GM12878 (cell line): ENCODE results near the gene TRIM50.

Experiments used
- CBFB ChIP-seq: IDR thresholded peaks from 2 replicates; pipeline ENCODE4 v1.6.1; 2016; ENCODE audit warnings: antibody characterized with exemption, low read depth
- CBX5 ChIP-seq: sonication (generic); IDR thresholded peaks from 2 replicates; pipeline ENCODE4 v1.6.1; 2016; ENCODE audit warnings: low read depth, moderate library complexity, mild to moderate bottlenecking, inconsistent platforms
- CHD2 ChIP-seq: IDR thresholded peaks from 2 replicates; pipeline ENCODE4 v1.6.1; 2011; ENCODE audit warnings: low read depth, low read length, improper control_type of control experiment, borderline replicate concordance
- CTCF ChIP-seq, 3 experiments: IDR thresholded peaks in 2 of 3; conservative IDR thresholded peaks in 1 of 3; 2 replicates each; pipeline ENCODE4 v1.5.1; 2011; ENCODE audit warnings: low read depth in 3 of 3, low read length in 3 of 3, mild to moderate bottlenecking in 3 of 3, control low read depth in 2 of 3, moderate library complexity in 2 of 3, inconsistent platforms in 1 of 3, mixed read lengths in 1 of 3; ENCODE audit not compliant: control insufficient read depth in 2 of 3, insufficient read depth in 1 of 3; ENCODE audit errors: extremely low read depth in 1 of 3
- EP300 ChIP-seq, 2 experiments: fragments of 150-350 bp in 1 of 2; IDR thresholded peaks; 2 replicates each; pipeline ENCODE4 v1.6.1; 2011 to 2012; ENCODE audit warnings: low read depth in 2 of 2, low read length in 2 of 2, borderline replicate concordance in 1 of 2, improper control_type of control experiment in 1 of 2, inconsistent platforms in 1 of 2; ENCODE audit not compliant: control insufficient read depth in 1 of 2
- NFYB ChIP-seq: IDR thresholded peaks from 2 replicates; pipeline ENCODE4 v1.6.1; 2011; ENCODE audit warnings: low read depth, mild to moderate bottlenecking, low read length, improper control_type of control experiment, moderate library complexity; ENCODE audit not compliant: insufficient read depth
- PAX8 ChIP-seq: fragments of 450-650 bp; IDR thresholded peaks from 2 replicates; pipeline ENCODE4 v1.6.1; 2017; ENCODE audit warnings: mild to moderate bottlenecking, moderate library complexity
- PBX3 ChIP-seq: IDR thresholded peaks from 2 replicates; pipeline ENCODE4 v1.6.1; 2011; ENCODE audit warnings: mild to moderate bottlenecking, low read depth, low read length, moderate library complexity; ENCODE audit not compliant: insufficient replicate concordance
- POLR2A ChIP-seq: IDR thresholded peaks from 2 replicates; pipeline ENCODE4 v1.6.1; 2011; ENCODE audit warnings: low read depth, mild to moderate bottlenecking, low read length
- RCOR1 ChIP-seq: conservative IDR thresholded peaks from 2 replicates; pipeline ENCODE4 v1.6.1; 2012; ENCODE audit warnings: low read depth, low read length, improper control_type of control experiment
- REST ChIP-seq: IDR thresholded peaks from 2 replicates; pipeline ENCODE4 v1.6.1; 2012; ENCODE audit warnings: mild to moderate bottlenecking, low read depth, low read length
- RFX5 ChIP-seq: IDR thresholded peaks from 2 replicates; pipeline ENCODE4 v1.6.1; 2011; ENCODE audit warnings: low read depth, low read length, improper control_type of control experiment
- USF2 ChIP-seq: IDR thresholded peaks from 2 replicates; pipeline ENCODE4 v1.6.1; 2011; ENCODE audit warnings: low read depth, low read length, improper control_type of control experiment, borderline replicate concordance
- TF ChIP-seq, protein P1 (sequence below): IDR thresholded peaks from 2 replicates; pipeline ENCODE4 v1.6.1; 2012; ENCODE audit warnings: low read depth, low read length, improper control_type of control experiment

GRCh38 chr7:73329861-73330581 lies 2.1 kb upstream of the TRIM50 start:
- TF ChIP-seq USF2 (no peak), EP300 (IDR thresholded peaks at IDR 0.05; ENCODE audit: borderline replicate concordance in 1 of 2, control insufficient read depth in 1 of 2, low read depth in 2 of 2, low read length in 2 of 2) (no peak), REST (no peak), CTCF (IDR thresholded peaks at IDR 0.05 in 2 of 3, conservative IDR thresholded peaks at IDR 0.05 in 1 of 3; ENCODE audit: control insufficient read depth in 2 of 3, extremely low read depth in 1 of 3, insufficient read depth in 1 of 3, low read depth in 3 of 3, low read length in 3 of 3) (no peak), POLR2A (no peak), PAX8 (no peak), NFYB (no peak), CBX5 (no peak), CBFB (no peak), PBX3 (no peak), CHD2 (no peak), RFX5 (no peak), RCOR1 (no peak)
- TF ChIP-seq, protein P1, sequence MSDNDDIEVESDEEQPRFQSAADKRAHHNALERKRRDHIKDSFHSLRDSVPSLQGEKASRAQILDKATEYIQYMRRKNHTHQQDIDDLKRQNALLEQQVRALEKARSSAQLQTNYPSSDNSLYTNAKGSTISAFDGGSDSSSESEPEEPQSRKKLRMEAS = no peak
